HG03521 (cell line): ENCODE results near the gene CTSH.
A peak's percentile ranks its signal among the peaks of the same experiment; 100 is the strongest.

Experiments
- ATAC-seq: cut with Tn5 transposase; IDR thresholded peaks from one replicate; pipeline ENCODE4 v1.9.1; 2021; ENCODE audit warnings: mild to moderate bottlenecking, moderate library complexity; ENCODE audit not compliant: unreplicated experiment

CTSH gene, protein sequence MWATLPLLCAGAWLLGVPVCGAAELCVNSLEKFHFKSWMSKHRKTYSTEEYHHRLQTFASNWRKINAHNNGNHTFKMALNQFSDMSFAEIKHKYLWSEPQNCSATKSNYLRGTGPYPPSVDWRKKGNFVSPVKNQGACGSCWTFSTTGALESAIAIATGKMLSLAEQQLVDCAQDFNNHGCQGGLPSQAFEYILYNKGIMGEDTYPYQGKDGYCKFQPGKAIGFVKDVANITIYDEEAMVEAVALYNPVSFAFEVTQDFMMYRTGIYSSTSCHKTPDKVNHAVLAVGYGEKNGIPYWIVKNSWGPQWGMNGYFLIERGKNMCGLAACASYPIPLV

DNA sequence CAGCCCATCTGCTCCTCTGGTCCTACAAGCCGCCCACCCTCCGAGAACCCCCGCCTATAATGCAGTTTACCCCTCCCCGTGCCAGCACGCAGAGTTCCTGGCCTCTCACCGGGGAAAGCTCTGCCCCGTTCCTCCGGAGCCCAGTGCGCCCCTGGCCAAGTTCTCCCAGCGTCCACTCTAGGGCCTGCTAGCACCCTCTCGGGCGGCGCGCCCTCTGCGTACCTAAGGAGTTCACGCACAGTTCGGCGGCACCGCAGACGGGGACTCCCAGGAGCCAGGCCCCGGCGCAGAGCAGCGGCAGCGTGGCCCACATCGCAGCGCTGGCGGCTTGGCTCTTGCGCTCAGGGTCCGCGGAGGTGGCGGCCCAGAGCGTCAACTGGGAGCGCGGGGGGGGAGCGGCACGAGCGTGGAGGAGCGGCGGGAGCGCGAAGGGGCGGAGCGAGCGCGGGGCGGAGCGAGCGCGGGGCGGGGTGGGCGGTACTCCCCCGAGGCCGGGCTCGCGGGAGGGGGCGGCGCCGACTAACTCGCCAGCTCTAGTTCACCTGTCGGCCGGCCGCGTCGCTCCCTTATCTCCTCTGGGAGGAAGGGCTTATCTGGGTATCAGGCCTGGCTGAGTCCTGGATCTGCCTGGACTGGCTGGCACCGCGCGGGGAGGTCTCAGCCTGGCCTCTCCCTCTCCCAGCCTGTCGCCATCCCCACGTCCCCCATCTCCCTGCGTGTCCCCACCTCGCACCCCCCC, at the start of gene CTSH:
Gene CTSH (minus strand): TSS at position 378 of the 739 bp plus-strand sequence. CDS start 65 bp downstream, at position 313.
- ATAC-seq, result peak; percentile 81

DNA sequence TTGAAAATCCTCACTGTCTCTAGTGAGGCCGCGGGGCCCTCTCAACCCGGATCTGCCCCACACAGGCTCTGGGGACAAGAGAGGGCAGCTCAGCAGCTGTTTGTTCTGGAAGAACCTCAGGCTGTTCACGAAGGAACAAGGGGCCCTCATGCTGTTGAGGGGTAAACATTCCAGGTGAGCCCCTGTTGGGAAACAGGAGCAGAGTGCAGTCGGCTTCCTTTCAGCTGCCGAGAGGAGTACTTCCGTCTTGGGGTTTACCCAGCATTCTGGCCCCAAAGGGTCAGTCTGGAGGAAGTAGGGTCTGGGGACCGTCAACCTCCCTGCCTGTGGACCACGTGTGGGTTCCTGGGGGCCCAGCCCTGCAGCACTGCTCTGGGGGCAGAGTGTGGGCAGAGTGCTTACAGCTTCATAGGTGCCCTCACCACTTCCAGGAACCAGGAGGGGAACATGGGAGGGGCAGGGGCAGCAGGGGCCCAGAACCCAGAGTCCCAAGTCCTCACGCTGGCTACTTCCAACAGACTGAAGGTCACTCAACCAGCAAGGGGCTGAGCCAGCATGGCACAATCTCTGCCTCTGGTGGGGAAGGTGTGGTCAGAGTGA, 49.2 kb upstream of the CTSH start:
- no peak for ATAC-seq

DNA sequence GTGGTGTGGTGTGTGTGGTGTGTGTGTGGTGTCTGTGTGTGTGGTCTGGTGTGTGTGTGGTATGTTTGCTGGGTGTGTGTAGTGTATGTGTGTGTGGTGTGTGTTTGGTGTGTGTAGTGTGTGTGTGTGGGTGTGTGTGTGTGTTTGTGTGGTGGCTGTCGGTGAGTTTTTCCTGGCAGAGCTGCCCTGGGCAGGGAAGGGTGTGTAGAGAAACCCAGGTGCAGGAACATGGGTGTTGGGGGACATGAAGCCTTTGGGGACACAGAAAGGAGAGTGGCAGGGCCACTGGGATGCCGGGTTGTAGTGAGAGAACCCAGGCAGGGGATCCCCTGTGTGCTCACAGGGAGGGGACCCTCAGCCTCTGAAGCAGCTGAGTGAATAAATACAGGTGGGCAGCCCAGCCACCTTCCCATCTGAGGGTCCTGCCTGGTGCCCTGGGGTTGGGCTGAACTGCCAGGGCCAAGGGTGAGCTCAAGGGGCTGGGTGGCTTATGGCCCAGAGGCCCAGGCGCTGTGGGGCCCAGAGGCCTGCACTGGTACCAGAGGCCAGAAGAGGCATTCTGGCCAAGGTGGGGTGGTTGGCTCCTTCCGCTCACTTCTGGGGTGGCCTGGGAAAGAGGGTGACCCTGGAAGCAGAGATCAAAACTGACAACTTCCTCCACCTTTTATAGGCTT, 48.5 kb upstream of the CTSH start:
- no peak for ATAC-seq

DNA sequence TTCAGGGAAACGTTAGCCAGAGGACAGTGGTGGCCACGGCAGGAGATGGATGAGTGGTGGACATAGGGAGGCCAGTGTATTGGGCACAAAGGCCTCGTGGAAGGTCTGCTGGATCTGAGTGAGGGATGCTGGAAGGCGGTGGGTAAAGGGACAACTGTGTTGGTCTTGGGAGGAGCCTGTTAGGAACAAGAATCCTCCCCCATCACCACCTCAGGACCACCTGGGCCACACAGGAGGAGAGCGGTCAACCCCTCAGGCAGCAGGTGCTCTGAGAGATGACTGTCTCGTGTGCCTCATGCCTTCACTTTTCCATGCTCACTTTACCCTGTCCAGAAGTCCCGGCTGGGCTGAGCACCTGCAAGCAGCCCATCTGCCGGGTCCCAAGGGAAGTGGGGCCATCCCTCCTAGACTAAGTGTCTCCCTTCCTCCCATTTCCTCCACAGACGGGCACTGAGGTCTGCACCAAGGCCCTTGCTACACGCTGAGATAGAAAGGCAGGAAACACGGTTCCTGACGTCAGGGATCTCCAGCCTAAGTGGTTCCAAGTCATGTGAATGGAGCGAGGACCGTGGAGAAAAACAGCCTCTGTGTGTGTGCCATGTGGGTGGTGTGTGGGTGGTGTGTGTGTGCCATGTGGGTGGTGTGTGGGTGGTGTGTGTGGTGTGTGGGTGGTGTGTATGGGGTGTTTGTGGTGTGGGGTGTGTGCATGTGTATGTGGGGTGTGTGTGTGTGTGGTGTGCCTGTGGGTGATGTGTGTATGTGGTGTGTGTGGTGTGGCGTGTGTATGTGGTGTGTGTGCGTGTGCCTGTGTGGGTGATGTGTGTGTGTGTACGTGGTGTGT, 47.8 kb upstream of the CTSH start:
- no peak for ATAC-seq

DNA sequence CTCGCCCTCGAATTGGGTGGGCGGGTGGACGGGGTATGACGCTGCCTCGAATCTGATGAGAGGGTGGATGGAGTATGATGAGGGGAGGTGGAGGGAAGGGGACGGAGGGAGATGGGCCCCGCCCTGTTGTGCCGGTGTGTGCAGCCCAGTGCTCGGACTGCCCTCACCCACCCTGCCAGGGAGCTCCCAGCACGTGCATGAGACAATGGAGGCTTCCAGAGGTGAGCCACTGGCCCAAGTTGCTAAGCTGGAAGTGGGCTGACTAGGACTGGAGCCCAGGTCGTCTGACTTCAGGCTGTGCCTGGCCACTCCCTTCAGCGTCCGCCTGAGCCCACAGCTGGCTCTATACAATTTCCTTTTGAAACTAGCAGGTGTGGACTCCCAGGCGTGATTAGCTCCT, 47.0 kb upstream of the CTSH start:
- no peak for ATAC-seq

DNA sequence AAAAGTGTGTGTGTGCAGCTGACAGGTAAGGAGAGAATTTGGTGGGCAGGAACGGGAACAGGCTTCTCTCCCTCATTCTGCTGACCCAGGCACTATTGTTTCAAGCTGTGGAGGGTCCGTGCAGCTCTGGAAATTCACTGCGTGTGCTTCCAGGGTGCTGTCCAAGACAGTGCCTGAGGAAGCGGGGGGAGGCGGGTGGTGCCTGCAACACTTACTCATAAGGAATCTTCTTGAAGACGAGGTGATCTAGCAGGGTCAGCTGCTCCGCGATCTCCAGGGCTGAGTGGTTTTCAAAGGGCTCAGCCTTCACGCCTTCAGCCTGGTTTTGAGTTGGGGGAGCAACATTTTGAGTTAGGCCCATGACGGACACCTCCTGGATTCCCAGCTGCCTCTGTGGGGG, 46.6 kb upstream of the CTSH start:
- no peak for ATAC-seq

DNA sequence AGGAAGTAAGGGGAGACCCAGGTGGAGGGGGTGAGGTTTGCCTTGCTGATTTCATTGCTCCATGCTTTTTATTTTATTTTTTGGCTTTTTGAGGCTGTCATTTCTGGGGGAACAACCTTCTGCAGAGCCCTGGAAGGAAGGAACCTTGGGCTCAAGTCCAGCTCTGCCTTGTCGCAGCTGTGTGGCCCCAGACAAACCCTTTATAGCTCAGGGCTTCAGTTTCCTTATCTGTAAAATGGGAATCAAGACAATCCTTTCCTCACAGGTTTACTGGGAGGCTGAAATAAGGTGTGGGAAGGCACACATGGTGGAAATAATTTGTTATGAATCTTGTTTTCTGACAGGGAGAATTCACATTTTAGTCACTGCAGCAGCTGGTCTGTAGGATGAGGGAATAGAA, 45.4 kb upstream of the CTSH start:
- no peak for ATAC-seq

DNA sequence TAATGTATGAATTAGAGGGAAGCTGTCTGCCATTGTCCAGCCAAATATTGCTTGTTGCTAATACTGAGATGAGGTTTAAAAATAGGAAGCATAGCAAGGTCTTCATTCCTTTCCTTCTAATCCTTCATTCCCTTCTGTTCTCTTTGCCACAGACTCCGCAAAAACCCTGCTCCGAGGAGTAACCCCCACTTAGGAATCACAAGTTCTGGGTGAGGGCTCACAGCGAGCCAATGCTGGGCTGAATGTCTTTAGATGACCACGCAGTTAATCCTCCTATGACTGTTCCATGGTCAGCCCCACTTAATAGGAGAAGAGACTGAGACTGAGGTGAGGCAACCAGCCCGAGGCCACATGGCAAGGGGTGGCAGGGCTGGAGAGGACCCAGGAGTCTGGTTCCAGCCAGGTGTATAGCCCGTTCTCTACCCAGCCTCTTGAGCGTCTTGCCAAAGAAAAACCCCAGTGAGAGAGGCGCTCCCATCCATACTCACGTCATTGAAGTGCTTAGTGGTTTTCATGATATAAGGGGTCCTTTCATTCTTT, 44.9 kb upstream of the CTSH start:
- ATAC-seq, result no peak

DNA sequence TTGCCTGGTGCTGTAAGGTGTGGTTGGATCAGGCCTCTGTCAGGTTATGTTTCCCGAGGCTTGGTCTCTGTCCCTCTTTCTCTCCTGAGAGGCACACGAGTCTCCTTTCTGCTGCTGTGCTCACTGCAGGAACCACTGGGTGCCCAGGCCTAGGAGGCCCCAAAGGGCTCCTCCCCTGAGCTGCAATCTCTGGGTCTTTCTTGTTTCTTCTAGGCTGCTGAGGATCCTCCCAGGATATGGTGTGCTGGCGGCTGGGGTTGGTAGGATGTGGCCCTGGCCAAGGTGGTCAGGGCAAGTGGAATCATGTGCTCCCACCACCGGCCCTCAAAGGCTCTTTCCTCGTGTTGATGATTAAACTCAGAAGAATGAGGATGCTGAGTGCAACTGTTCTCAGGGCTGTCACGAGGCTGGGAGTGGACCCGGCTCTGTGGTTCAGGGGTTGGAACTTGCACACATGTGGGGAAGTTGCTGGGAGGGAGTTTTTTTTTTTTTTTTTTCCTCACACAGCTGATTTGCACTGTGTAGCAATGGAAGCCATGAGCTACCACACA, 43.6 kb upstream of the CTSH start:
- ATAC-seq, result peak; percentile 61

DNA sequence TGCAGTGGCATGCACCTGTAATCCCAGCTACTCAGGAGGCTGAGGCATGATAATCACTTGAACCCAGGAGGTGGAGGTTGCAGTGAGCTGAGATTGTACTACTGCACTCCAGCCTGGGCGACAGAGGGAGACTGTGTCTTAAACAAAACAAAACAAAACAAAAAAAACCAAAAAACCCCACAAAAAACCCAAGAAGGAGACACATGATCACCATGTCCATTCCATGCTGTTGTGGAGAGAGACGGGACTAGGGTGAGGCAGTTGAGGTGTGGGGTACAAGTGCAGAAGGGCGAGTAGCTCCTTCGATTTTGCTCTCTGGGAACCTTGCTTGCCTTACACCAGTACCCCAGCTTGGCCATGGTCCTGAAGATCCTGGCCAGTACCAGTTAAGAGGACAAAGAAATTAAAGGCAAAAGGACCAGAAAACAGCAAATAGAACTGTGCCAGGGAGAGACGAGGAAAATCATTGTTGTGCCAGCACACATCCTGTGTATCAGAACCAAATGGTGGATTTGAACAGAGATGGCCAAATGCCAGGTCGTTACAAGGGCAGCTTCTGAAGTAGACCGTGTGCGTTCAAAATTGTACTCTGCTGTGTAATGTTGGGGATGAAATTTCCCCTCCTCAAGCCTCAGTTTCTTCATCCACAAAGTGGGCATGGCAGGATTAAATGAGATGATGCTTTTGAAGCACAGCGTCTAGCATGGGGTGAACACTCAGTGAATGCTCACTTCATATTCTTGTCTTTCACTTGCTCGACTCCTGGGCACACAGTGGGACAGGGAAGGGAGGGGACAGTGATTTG, 42.9 kb upstream of the CTSH start:
- ATAC-seq, result no peak

DNA sequence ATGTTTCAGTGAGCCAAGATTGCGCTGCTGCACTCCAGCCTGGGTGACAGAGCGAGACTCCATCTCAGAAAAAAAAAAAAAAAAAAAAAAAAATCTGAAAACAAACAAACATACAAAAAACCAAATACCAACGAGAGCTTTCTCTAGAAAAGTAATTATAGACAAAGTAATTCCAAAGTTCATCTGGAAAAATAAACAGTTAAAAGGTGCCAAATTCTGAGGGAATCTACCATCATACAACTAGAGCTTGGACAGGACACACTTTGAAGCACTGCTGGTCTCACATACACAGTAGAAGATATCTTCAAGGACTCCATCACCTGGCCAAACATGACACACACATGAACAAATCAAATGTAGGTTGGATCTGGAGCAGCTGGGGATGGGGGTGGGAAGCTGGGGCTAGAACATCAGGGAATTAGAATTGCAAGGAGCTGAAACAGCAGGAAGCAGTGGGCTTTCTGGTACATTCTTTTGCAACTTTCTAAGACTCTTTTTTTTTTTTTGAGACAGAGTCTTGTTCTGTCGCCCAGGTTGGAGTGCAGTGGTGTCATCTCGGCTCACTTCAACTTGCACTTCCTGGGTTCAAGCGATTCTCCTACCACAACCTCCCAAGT, 41.1 kb upstream of the CTSH start:
- no peak for ATAC-seq

DNA sequence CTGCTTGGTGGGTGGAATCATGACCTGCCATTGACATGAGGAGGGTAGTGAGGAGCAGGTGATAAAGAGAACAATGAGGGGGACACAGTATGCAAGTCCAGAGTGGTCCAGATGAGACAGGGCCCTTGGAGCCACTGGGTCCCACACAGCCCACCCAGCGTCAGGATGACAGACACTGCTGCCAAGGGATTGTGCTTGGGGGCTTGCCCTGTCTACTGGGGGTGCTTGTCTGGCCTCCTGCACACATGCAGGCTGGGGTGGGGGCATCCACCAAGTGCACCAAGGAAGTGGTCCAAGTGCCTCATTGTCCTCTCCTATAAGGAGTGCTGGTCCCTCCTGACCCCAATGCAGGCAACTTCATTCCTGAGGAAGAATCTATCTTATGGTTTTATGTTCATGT, 39.2 kb upstream of the CTSH start:
- no peak for ATAC-seq

DNA sequence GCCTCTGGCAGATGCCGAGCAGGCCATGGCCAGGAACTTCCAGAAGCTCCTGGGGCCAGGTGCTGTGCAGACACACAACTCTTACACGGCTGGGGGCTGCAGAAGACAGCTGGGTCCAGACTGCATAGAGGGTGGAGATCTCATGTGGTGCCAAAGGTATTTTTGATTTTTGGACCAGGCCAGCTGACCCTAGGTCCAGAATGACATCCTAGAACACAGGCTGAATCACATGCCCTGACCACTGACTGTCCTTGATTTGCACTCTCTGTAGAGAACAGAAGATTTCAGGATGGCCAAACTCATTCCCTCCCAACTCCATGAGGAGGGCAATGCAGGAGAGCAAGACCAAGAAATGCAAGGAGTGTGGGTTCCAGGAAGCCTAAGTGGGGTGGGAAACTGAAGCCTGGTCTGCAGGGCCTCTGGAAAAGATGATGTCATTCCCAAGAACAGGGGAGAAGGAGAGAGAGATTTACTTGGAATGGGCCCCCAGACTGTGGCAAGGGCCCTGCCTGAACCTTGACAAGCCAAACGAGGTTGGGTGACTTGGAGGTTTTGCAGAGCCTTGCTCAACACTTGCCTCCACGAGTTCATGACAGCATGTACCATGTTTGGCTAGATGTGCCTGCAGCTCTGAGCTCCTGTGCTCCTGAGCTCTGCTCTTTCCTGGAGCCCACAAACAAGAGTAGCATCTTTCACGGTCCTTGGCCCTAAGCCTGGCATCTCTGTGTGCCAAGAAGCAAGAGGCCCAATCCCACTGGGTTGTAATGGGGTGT, 38.5 kb upstream of the CTSH start:
- no peak for ATAC-seq

DNA sequence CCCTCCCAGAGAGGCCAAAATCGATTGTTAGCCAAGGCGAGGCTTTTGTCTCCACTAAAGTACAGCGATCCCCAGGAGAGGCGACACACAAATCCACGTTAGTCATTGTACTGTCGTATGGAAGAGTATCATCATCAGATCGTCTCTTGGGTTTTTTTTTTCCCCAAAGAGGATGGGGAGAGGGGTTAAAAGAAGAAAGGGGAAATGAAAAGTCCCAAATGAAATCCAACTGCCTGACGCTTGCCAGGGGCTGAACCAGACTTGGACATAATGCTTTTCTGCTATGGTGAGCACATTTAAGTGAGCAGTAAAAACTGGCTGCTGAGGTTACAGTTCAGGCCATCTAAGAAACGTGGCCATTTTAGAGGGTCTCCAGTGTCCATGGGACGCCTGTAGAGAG, 37.9 kb upstream of the CTSH start:
- no peak for ATAC-seq

DNA sequence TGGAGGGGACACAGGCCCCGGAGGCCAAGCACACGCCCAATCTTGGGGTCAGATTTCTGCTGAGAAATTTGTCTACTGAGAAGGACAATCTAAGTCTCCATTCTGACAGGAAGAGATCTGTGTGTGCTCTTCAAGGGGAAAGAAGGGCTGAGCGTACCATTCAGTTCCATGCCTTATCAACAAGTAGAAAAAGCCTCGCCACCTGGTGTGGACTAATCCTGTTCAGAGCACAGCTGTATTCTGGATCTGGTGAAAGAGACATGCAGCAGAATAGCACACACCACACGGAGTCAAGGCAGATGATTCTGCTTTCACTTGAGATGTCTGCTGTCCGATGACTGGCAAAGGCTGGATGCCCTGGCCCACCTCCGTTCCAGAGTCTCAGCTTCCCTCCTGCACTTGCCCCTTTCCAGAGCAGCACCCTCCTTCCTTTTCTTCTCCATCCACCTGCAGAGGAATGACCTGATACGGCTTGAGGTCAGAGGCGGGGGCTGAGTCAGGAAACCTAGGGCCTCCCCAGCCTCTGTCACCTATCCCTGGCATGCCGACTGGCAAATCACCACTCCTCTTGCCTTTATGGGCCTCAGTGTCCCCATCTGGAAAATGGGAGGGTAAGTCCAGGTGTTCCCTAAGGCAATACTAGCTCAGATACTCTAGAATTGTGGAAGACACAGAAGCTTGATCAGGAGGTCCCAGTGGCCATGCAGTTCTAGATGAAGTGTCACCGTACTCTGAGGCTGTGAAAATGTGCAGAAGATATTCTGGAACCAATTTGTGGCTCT, 36.9 kb upstream of the CTSH start:
- ATAC-seq, result no peak

DNA sequence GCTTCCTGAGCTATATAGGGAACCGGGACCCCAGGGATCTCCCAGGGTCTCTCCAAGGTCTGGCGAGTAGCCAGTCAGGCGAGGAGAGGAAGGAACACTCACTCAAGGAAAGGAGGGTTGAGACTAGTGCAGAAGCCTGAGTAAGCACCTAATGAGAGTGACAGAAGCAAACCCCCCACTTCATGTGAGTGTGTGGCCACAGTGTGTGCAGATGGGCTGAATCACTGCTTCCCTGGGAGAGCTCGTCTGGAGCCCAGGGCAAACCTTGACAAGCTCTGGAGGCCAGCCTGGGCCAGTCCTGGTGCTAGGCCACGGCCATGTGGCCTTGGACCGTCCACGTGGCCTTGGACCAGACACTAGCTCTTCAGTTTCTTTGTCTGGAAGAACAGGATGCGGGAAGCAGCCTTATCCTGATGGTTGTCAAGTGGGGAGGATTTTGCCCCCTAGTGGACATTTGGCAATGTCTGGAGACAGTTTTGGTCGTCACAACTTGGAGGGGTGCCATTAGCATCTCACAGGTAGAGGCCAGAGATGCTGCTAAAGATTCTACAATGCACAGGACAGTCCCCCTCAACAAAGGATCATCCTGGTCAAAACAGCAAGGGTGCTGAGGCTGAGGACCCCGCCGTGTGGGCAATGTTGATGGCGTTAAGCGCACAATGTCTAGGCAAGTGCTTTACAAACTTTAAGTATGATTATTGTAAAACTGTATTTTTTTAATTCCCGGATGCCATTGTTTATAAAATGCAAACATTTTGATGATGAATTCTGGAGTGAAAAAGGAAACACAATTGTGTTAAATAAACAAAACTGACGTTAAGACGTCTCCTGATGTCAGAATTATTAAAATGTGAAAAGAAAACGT, 34.8 kb upstream of the CTSH start:
- no peak for ATAC-seq
